ENCODE measurements around the gene GFOD2.

The GFOD2 gene

DNA sequence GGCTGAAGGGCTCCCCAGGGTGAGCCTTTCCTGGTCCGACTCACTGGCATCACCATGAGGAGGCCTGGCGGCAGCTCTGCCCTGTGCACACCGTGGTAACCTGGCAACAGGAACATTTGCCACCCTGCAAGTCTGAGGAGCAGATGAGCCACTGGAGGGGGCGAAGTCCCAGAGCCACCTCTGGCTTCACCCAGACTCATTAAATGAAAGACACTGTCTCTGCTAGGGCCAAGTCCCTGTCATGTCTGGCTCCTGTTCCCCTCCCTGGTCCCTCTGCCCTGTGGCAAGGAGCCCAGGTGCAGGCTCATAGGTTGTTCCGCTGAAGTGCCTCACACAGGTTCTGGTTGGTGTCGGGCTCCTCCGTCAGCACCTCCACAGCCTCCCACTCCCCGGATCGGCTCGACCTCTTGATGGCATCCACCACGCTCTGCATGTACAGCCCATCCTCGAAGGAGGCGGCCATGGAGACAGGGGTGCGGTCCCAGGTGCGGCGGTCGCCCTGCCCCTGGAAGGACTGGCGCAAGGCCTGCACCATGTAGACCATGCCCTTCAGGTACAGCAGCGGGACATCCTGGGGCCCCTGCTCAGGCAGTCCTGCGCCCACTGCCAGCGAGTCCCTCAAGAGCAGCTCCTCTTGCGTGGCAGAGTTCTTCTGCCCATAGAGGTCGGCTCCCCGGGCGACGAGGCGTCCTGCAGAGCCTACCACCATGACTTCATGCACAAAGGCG, 44.1 kb downstream of the GFOD2 start:
- peaks cover 3% of the 10 kb centered on the region for H3K4me1 Mint-ChIP-seq (ENCODE audit: low read depth)
- H3K9me3 Mint-ChIP-seq: no peaks in the 10 kb centered on the region
- H3K36me3 Mint-ChIP-seq (ENCODE audit: low read depth): no peaks in the 10 kb centered on the region
- H3K4me3 Mint-ChIP-seq: no peak overlapping the region
- no peak overlapping the region for H3K27ac Mint-ChIP-seq
- H3K27me3 Mint-ChIP-seq: no peaks in the 10 kb centered on the region

GRCh38 chr16:67673712-67674580, 45.2 kb downstream of the GFOD2 start:
- no peak overlapping the region for H3K4me3 Mint-ChIP-seq
- H3K27ac Mint-ChIP-seq: peak overlapping the region; percentile 12
- peaks cover 10% of the 10 kb centered on the region for H3K4me1 Mint-ChIP-seq (ENCODE audit: low read depth)
- H3K36me3 Mint-ChIP-seq (ENCODE audit: low read depth): no peaks in the 10 kb centered on the region
- H3K27me3 Mint-ChIP-seq: no peaks in the 10 kb centered on the region
- H3K9me3 Mint-ChIP-seq: no peaks in the 10 kb centered on the region

- Mint-ChIP-seq H3K27ac (no peak overlapping the region), H3K36me3 (ENCODE audit: low read depth) (no peaks in the 10 kb centered on the region), H3K9me3 (no peaks in the 10 kb centered on the region), H3K4me1 (ENCODE audit: low read depth) (peaks cover 16% of the 10 kb centered on the region), H3K4me3 (no peak overlapping the region), H3K27me3 (no peaks in the 10 kb centered on the region)
These were observed 46.1 kb downstream of the GFOD2 start for GRCh38 chr16:67672739-67673662.

DNA sequence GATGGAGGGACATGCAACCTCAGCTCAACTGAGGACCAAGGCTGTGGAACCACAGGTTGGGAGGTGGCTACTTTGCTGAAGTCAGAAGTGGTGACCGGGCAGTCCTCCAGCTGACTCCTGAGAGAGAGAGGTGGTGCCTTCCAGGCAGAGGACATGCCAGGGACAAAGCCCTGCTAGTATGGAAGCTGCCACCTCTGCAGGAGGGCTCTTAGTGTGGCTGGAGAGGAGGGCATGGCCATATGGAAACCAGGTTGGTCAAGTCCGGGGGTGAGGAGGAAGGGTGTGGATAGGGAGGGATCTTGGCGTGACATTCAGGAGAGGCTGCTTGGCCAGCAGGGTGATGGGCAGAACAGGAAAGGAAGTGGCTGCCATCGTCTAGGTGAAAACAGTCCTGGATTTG, 46.8 kb downstream of the GFOD2 start:
- no peak overlapping the region for H3K4me3 Mint-ChIP-seq
- no peak overlapping the region for H3K27ac Mint-ChIP-seq
- no peaks in the 10 kb centered on the region for H3K9me3 Mint-ChIP-seq
- no peaks in the 10 kb centered on the region for H3K36me3 Mint-ChIP-seq (ENCODE audit: low read depth)
- H3K4me1 Mint-ChIP-seq (ENCODE audit: low read depth): peaks cover 20% of the 10 kb centered on the region
- no peaks in the 10 kb centered on the region for H3K27me3 Mint-ChIP-seq

GRCh38 chr16:67669499-67670101, 49.5 kb downstream of the GFOD2 start:
- Mint-ChIP-seq H3K27me3 (no peaks in the 10 kb centered on the region), H3K9me3 (no peaks in the 10 kb centered on the region), H3K4me3 (no peak overlapping the region), H3K27ac (no peak overlapping the region), H3K4me1 (ENCODE audit: low read depth) (peaks cover 31% of the 10 kb centered on the region), H3K36me3 (ENCODE audit: low read depth) (no peaks in the 10 kb centered on the region)

- Mint-ChIP-seq H3K4me3 (no peak overlapping the region), H3K27ac (no peak overlapping the region), H3K36me3 (ENCODE audit: low read depth) (no peaks in the 10 kb centered on the region), H3K27me3 (no peaks in the 10 kb centered on the region), H3K4me1 (ENCODE audit: low read depth) (peaks cover 31% of the 10 kb centered on the region), H3K9me3 (no peaks in the 10 kb centered on the region)
These were observed 50.5 kb downstream of the GFOD2 start for GRCh38 chr16:67668495-67669157.

DNA sequence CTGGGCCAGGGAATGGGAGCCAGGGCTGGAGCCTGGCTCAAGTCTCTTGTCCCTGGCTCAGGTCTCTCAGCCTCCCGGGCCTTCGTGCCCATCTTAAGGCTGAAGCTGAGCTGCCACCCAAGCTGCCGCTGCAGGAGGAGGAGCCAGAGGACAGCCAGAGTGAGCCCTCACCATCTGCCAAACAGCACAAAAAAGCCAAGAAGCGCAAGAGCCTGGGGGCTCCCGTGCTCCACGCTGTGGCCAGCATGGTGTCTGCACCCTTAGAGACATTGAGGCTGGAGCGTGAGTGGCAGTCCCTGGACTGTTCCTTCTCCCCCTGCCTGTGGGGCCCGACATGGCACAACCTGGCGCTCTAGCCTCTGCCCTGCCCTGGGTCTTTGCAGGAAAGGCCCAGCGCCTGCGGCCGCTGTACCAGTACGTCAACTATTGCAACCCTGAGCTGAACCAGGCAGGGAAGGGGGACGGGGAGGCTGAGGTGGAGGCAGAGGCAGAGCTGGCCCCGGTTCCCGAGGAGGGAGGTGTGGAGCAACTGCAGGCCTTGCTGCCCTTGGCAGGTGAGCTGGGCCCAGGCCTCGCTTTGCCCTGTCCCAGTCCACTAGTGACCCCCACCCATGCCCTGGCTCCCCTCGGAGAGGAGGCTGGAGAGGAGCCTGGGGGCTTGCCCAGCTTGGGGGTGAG, 51.2 kb downstream of the GFOD2 start:
- H3K27ac Mint-ChIP-seq: no peak overlapping the region
- peaks cover 31% of the 10 kb centered on the region for H3K4me1 Mint-ChIP-seq (ENCODE audit: low read depth)
- no peak overlapping the region for H3K4me3 Mint-ChIP-seq
- H3K9me3 Mint-ChIP-seq: no peaks in the 10 kb centered on the region
- H3K36me3 Mint-ChIP-seq (ENCODE audit: low read depth): no peaks in the 10 kb centered on the region
- H3K27me3 Mint-ChIP-seq: no peaks in the 10 kb centered on the region

- no peaks in the 10 kb centered on the region for H3K36me3 Mint-ChIP-seq (ENCODE audit: low read depth)
- H3K9me3 Mint-ChIP-seq: no peaks in the 10 kb centered on the region
- H3K4me3 Mint-ChIP-seq: peak overlapping the region; percentile 82
- H3K27ac Mint-ChIP-seq: peak overlapping the region; percentile 82
- no peaks in the 10 kb centered on the region for H3K27me3 Mint-ChIP-seq
- peaks cover 28% of the 10 kb centered on the region for H3K4me1 Mint-ChIP-seq (ENCODE audit: low read depth)
These were observed 51.7 kb downstream of the GFOD2 start for GRCh38 chr16:67667453-67667816.

- no peaks in the 10 kb centered on the region for H3K27me3 Mint-ChIP-seq
These were observed 52.3 kb downstream of the GFOD2 start, which contains the start of the genes C16orf86 and ENKD1 for GRCh38 chr16:67666559-67667452. Gene C16orf86 (plus strand): TSS chr16:67666814. CDS start chr16:67666971, 157 bp downstream. Gene ENKD1 (minus strand): TSS chr16:67666750. CDS start chr16:67666442, 308 bp downstream.

GRCh38 chr16:67666032-67666551, 53.0 kb downstream of the GFOD2 start:
- H3K36me3 Mint-ChIP-seq (ENCODE audit: low read depth): no peaks in the 10 kb centered on the region
- peaks cover 28% of the 10 kb centered on the region for H3K4me1 Mint-ChIP-seq (ENCODE audit: low read depth)
- H3K4me3 Mint-ChIP-seq: peak overlapping the region; percentile 80
- H3K27ac Mint-ChIP-seq: no peak overlapping the region
- no peaks in the 10 kb centered on the region for H3K27me3 Mint-ChIP-seq
- no peaks in the 10 kb centered on the region for H3K9me3 Mint-ChIP-seq

More at GRCh38 chr16:67666559-67667452, 52.3 kb downstream of the GFOD2 start, which contains the start of the genes C16orf86 and ENKD1:
- peak within 1 kb of the TSS; percentile 82 for H3K27ac Mint-ChIP-seq
- peaks cover 28% of the 10 kb centered on the region for H3K4me1 Mint-ChIP-seq (ENCODE audit: low read depth)
- H3K9me3 Mint-ChIP-seq: no peaks in the 10 kb centered on the region
- H3K4me3 Mint-ChIP-seq: peak within 1 kb of the TSS; percentile 82
- H3K36me3 Mint-ChIP-seq (ENCODE audit: low read depth): no peaks in the 10 kb centered on the region

- no peaks in the 10 kb centered on the region for H3K9me3 Mint-ChIP-seq
- H3K4me3 Mint-ChIP-seq: peak overlapping the region; percentile 80
- H3K27ac Mint-ChIP-seq: no peak overlapping the region
- peaks cover 28% of the 10 kb centered on the region for H3K4me1 Mint-ChIP-seq (ENCODE audit: low read depth)
- H3K36me3 Mint-ChIP-seq (ENCODE audit: low read depth): no peaks in the 10 kb centered on the region
- no peaks in the 10 kb centered on the region for H3K27me3 Mint-ChIP-seq
These were observed 53.5 kb downstream of the GFOD2 start for GRCh38 chr16:67665598-67665997.

- Mint-ChIP-seq H3K4me3 (no peak overlapping the region), H3K36me3 (ENCODE audit: low read depth) (no peaks in the 10 kb centered on the region), H3K4me1 (ENCODE audit: low read depth) (peaks cover 27% of the 10 kb centered on the region), H3K27ac (no peak overlapping the region), H3K9me3 (no peaks in the 10 kb centered on the region), H3K27me3 (no peaks in the 10 kb centered on the region)
These were observed 54.2 kb downstream of the GFOD2 start for GRCh38 chr16:67664871-67665270.

Measured in stimulated activated naive CD8-positive, alpha-beta T cell treated with anti-CD3 and anti-CD28 coated beads, Interleukin-15, Interleukin-2, amounts not matched to agents 100 ng/mL and 50 ng/mL, for 24 hours (primary cell).